ENCODE measurements around the gene GDA. TPM values are rescaled to one million over a fixed set of nuclear protein-coding genes. Genes with fewer than 3 reads are reported as not detected.

Gene GDA
- not detected in 2 replicates for total RNA-seq

DNA sequence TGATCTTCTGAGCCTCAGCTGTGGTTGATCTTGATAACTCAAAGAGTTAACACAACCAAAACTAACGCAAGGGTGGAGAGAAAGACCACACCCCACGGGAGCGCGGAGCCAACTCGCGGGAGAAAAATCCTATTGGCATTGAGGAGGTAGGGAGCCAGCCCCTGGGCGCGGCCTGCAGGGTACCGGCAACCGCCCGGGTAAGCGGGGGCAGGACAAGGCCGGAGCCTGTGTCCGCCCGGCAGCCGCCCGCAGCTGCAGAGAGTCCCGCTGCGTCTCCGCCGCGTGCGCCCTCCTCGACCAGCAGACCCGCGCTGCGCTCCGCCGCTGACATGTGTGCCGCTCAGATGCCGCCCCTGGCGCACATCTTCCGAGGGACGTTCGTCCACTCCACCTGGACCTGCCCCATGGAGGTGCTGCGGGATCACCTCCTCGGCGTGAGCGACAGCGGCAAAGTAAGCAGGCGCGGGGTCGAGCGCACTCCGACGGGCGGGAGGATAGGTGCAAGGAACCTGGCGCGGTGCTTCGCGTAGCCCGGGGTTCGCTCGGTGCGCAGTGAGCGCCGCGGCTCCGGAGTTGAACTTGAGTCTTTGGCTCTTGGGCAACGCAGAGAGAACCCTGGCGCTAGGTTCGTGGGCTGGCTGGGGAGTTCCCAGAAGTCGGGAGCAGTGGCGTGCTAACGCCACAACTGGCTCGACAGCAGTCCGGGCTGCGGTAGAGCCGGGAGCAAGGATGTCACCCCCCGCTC, at the start of gene GDA:
GDA (plus strand) TSS at position 210 of the 745 bp plus-strand sequence; CDS start at position 330, 120 bp downstream.
- DNase-seq (ENCODE audit: low read depth in 2 of 2), result peak in 1 of 2 donors; percentile 1

DNA sequence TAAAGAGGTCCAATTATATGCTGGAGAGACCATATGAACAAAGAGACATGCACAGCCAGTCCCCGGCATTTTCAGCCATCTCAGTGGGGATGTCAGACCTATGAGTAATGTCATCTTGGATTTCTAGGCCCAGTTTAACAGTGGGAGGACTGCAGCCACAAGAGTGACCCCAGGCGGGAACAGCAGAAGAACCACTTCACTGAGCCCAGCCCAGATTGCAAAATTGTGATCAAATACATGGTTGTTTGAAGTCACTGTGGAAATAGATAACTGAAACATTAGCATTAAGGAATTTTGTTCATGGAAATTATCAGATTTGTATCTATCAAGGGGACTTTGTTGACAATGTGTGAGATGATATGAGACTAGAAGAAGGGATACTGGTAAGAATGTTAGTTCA, 46.7 kb upstream of the GDA start:
- no peak for DNase-seq (ENCODE audit: low read depth in 2 of 2)

DNA sequence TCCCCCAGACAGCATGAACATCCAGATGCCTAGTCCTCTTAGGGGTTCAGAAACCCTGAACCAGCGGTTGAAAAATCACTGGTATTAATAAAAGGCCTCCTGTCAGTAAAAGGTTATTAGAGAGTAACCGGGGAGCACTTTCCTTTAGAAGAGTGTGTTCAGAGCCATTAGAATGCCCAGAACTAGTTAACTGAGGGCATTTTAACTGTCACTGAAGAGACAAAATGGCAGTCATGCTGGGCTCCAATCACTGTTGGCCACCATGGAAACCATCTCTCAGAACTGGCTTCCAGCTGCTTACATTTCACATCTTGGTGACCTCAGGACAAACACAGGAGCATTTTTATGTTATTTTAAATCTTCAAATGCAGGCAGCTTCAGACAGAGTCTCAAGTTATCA, 36.2 kb upstream of the GDA start:
- DNase-seq (ENCODE audit: low read depth in 2 of 2), result no peak

DNA sequence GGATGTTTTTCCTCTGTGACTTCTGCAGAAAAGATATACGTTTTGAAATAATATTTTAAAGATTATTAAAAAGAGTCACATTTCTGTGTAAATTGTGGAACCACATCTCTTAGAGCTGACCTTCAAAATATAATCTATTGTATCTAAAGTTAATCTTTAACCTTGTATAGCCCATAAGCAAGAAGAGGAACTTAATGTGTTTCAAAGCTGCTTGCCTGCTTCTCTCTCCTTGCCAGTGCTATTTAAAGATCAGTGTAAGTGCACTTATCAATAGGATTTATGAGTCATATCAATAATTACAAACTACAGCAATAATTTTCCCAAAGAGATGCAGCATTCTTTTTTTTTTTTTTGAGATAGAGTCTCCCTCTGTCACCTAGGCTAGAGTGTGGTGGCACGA, 29.4 kb upstream of the GDA start:
- no peak for DNase-seq (ENCODE audit: low read depth in 2 of 2)

DNA sequence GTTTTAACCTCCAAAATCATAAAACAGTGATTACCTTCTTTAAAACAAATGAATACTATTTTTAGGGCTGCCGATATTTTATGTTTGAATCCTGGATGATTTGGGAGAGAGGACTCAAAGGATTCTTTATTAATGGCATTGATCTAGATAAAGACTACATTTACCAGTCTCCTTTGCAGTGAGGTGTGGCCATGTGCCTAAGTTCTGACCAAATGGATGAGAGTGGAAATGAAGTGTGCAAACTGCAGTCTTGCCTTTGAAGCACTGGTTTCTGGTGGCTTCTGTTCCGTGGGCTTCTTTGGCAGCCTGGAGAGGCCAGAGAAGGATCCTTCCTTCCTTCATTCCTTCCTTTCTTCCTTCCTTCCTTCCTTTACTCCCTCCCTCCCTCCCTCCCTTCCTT, 24.3 kb upstream of the GDA start:
- no peak for DNase-seq (ENCODE audit: low read depth in 2 of 2)

DNA sequence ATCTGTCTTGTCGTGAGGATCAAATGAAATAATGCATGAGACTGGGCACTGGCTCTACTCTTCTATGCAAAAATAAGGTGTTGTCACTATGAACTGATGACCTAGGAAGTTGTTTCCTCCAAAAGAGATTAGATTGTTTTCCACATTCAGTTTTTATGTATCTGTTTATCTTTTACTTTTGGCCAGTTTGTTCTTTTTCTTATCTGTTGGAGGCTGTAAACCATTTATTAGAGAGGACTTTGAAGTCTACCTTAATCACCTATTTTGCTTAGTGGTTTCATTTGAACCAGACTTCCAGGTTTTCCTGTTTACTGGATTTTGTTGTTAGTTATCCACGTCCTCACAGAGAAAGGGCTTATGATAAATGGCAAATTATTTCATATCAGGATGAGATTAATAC, 21.5 kb upstream of the GDA start:
- DNase-seq (ENCODE audit: low read depth in 2 of 2), result no peak

DNA sequence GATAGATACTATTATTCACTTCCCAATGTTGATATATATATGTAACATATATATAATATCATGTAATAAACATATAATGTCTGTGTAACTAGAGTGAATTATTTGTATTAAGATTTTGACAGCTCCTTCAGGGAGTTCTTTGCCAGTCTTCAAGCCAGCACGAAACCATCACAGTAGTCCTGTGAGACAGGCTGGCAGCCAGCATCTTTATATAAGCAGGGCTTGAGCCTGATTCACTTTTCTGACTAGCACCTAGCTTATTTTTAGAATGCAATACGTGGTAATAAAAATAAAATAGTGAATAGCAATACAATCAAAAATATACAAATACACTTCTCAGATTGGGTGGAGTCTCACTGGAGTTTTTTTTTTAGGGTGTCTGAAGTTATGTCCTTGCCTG, 20.7 kb upstream of the GDA start:
- DNase-seq (ENCODE audit: low read depth in 2 of 2), result no peak

DNA sequence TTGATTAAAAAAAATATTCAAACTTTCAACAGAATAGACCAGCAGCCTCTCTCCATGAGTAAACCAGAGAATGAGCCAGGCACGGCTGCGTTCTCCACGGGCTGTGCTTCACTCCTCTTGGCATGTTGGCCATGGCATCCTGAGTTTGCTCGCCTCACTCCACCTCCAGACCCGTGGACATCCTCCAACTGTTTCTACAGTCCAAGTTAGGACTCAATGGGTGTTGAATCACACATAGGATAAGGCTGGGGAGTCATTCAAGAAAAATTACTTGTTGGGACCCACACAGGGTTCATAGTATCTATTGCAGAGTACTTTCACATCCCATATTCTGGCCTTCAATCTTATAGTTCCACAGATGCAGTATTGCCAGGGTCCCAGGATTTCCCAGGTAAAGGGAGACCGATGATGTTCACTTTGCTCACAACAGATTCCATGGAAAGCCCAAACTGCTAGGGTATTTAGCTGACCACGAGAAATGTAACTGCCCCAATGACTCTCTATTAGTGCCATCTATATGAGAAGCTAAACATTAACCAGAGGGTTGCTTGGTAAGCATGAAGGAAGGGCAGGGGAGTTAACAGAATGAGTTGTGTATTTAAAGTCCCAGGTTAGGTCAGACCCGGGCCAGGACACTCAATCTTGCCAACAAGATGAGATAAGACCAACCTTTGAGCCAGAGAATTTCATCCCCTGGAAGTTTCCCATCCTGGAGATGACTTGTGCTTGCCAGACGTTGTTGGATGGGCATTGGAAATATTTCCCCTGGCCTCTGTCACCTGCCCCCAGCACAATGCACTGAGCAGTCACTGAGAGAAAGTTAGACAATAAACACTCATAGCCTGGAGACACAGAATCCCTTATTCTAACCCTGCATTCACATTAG, 19.7 kb upstream of the GDA start:
- no peak for DNase-seq (ENCODE audit: low read depth in 2 of 2)

DNA sequence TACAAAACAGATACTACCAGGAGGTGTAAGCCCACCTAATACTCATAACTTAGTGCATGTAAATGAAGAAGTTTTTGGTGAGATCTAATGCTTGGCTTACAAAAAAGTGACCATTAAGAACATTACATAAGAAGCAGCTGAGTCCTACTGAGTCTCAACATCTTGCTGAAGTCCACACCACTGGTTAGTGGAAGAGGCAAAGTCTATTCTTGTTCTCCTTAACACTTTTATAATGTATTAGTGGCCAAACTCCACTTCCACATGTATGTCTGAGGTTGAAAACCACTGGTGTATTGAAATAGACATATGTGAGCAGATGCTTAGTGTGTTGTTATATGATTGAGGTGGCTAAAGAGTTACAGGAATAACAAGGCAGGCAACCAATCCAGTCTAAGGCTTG, 18.9 kb upstream of the GDA start:
- no peak for DNase-seq (ENCODE audit: low read depth in 2 of 2)

DNA sequence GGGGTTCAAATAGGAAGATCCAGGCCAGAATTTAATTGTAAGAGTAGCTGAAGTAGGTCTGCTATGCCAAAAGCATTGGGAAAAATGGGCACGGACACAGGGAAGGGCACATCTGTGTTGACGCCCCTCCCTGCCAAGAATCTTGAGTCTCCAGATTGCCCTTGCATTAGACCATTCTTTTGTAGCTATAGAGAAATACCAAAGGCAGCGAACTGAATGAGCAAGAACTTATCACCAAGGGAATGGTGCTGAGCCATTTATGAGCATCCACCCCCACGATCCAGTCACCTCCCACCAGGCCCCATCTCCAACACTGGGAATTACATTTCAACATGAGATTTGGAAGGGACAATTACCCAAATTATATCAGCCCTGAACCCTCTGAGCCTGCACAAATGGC, 18.0 kb upstream of the GDA start:
- no peak for DNase-seq (ENCODE audit: low read depth in 2 of 2)

DNA sequence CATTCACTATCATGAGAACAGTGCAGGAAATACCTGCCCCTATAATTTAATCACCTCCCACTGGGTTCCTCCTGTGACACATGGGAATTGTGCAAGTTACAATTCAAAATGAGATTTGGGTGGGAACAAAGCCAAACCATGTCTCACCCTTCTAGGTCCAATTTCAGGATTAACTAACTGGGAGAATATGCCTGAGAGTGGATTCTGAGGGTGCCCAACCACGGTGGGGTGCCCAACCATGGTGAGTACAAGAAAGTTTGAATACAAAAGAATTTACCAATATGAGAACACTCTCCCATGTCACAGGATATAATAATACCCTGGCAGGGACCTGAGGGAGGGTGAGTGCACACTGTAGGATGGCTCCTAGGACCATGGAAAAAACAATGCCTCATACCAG, 17.2 kb upstream of the GDA start:
- DNase-seq (ENCODE audit: low read depth in 2 of 2), result no peak

DNA sequence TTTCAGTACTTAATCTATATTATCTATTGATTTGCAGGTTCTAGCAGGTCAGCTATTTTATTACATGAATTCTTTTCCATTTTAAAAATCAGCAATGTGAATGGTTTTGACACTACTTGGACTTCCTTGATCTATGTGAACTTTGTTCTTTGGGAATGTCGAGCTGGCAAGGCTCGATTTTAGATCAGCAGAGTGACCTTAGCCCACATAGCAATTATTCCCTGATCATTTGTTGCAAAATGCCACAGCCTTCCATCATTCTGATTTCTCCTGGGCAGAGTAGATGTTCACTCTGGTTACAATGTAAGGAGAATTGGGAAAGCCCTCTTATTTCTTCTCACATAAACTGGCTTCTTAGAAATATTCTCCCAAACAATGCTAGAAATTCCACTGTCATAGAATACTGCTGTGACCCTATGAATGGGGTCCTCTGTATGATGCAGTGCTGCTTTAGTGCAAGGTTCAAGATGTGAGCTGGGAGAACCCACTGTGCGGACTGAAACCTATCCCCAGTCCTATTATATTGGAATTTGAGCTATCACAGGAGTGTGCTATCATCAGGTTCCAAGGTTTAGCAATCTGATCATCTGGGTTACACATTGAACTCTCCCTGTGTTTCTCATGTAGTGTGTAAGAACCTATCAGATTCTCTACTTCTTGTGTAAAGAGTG, 15.7 kb upstream of the GDA start:
- no peak for DNase-seq (ENCODE audit: low read depth in 2 of 2)

DNA sequence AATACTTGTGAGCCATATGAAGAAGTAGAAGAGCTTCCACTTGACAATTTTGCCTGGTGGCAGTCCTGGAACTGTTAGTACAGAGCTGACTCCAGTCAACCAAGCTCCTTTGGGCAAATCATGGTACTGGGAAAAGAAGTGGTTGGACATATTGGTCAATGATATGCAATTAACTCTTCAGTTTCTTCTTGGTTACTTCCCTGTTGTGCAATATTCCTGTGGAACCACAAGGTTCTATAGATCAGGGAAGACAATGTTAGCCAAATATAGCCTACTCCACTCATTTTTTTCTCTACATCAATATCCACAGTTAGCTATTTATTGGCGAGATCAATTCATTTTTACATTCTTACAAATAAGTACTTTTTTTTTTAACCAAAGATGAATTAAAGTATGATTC, 14.4 kb upstream of the GDA start:
- DNase-seq (ENCODE audit: low read depth in 2 of 2), result no peak

DNA sequence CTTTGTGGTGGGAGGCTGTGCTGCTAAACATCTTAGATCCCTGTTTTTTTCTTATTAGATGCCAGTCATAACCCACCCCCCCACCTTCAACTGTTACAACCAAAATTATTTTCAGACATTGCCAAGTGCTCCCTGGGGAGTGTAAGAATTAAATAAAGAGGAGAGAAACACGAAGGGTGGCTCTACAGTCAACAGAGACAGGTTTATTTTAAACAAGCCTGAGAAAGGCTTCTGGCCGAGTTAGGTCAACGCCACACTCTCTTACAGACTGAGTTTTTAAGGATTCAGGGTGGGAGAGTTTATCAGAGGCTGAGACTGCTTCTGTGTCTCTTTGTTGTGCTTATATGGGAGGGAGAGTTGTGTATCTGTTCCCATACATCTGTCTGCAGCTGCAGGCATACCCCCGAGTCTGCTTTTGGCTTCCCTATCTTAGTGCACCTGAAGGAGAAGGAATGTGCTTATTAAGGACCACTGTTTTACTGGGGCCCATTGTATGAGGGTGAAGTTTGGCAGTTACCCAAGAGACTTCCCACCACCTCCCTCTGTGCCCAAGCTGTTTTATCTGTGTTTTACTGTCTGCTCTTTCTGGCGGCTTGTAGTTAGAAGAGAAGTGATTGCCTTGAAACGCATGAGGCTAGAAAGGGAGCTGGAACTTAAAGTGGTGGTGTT, 11.4 kb upstream of the GDA start:
- DNase-seq (ENCODE audit: low read depth in 2 of 2), result no peak

DNA sequence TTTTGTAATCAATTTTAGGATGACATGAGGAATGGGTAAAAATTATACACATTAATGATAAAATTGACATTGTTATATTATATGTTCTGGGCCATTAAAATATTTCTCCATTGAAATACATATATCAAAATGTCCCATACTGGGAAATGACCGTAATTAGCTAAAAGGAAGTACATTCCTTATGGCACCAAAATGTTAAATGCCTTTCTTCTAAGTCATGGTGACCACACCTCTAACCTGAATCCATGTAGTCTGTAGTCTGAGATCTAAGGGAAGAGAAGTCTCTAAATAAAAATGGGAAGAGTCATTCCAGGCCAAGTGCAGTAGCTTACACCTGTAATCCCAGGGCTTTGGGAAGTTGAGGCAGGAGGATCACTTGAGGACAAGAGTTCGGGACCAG, 10.0 kb upstream of the GDA start:
- DNase-seq (ENCODE audit: low read depth in 2 of 2), result no peak

DNA sequence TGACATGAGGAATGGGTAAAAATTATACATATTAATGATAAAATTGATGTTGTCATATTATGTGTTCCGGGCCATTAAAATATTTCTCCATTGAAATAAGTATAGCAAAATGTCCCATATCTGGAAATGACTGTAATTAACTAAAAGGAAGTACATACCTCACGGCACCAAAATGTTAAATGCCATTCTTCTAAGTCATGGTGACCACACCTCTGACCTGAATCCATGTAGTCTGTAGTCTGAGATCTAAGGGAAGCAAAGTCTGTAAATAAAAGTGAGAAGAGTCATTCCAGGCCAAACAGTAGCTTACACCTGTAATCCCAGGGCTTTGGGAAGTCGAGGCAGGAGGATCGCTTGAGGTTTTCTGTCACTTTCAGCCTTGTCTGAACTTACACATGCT, 8.7 kb upstream of the GDA start:
- no peak for DNase-seq (ENCODE audit: low read depth in 2 of 2)

DNA sequence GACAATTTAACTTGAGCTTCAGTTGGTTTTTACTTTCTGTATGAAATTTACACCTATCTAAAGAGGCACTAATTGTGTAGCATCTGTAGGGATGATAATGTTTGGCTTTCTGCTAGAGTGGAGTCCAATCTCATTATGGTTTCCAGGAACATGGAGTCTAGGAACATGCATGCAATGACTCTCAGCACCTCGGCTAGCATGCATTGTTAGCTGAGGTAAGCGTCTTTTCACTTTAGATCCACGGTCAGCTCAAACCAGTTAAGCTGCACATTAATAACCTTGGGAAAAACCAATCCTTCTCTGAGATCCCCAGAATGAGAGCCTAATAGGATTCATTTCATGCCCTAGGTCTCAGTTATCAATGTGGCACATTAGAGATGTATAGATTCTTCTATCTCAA, 7.8 kb upstream of the GDA start:
- DNase-seq (ENCODE audit: low read depth in 2 of 2), result no peak

DNA sequence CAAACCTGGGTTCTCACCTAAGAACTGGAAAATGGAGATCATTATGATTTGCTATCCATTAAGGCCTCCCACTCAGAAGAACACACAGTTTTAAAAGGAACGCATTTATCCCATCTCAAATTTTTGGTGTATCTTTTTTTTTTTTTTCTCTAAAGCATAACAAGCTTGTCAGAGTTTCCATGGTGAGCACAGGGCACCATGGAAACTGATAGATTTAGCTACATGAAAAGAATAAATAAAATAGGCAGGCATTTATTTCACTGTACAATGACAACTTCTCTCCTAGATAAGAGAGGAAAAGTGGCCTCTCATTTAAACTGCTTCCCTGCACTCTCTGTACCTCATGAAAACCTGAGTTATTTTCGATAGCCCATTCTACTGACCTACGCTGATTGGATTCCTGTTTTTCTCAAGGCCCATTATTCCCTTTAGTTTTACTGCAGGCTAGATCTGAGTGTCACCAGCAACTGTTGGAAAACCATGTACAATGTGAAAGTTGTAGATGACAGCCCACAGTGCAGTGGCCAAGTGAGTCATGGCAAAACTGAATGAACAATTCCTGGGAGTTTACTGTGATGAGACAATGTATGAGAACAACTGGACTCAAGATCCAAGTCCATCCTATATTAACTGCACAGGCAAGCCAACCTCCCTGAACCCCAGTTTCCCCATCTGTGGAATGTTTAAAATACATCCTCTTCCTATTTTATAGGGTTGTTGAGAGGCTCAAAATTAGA, 4.3 kb upstream of the GDA start:
- DNase-seq (ENCODE audit: low read depth in 2 of 2), result no peak

DNA sequence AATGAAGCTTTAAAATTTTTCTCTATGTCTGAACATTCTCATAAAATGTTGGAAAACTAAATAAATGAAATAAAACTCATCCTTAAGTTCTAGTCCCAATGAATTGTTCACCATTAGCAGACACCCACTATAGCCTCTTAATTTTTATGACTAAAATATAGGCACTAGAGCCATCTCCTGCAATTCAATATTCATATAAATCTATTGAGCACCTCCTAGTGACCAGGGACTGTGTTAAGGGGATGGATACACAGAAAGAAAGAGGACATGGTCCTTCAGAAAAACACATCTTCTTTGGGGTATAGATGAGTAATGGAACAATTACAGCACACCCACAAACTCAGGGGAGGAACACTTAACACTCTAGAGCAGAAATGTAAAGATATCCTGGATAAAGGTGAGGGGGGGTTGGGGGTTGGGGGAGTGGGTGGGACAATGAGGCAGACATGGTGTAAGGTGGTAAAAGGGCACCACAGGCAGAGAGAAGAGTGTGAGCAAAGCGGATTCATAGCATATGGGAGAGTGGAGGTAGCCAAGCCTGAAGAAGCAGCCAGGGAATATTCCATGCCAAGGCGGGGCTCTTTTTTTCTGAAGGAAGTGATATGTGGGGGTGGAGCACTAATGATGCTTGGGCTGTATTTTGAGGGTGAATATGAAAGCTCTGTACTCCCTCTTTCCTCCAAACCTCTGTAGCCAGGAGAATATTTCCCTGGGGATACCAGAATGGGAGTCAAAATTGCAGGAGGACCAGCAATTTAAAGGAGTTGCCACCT, 3.3 kb upstream of the GDA start:
- DNase-seq (ENCODE audit: low read depth in 2 of 2), result no peak

DNA sequence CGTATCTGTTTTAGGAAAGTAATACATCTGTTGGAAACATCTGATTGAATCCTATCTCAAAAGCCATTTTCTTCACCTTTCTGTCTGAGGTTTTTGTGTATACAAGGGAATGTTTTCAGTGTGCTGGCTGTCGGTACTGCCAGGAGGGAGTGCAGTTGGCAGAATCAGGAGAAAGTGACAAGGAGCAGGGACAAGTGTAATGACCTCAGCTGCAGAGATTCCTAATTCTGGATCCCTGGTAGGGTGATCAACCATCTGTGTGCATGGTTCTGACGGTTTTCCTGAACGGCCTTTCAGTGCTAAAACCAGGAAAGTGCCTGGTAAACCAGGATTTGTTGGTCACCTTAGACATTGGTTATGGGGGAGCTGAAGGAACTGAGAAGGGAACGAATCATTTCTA, 1.6 kb upstream of the GDA start:
- DNase-seq (ENCODE audit: low read depth in 2 of 2), result no peak

Data from lung microvascular endothelial cell (primary cell).